Measurements from ENCODE around the gene SLC22A31.

SLC22A31 gene

DNA sequence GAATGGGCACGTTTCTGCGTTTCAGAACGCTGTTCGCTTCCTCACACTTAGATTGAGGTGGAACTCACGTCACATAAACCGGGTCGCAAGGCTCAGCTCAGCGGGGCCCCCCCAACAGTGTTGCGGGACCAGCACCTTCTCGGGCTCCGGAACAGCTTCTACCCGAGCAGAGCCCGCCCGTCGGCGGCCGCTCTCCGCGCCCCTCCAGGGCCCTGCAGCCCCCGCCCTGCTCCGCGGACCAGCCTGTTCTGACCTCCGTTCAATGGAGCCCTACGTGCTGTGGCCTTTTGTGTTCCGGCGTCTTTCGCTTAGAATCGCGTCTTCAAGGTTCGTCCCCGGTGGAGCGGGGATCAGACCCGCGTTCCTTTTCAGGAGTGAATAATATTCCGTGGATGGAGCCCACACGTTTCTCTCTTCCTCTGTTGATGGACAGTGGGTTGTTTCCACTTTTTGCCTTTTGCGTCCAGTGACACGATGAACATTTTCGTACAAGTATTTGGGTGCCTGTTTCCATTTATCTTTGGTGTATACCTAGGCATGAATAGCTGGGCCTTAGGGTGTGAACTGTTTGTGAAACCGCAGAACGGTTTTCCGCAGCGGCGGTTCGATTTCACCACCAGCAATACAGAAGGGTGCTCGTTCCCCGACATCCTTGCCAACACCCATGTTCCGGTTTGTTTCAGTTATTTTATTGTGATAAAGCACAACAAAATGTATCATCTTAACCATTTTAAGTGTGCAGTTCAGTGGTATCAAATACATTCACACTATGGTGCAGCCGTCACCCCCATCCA, 2.3 kb upstream of the SLC22A31 start:
- no peaks in the 10 kb centered on the region for H3K79me2 ChIP-seq (ENCODE audit: insufficient read depth, low read length)
- no peaks in the 10 kb centered on the region for H3K36me3 ChIP-seq (ENCODE audit: low read length)
- H2AFZ ChIP-seq (ENCODE audit: low read depth, low read length, severe bottlenecking), result no peak overlapping the region
- TF ChIP-seq, protein P1, sequence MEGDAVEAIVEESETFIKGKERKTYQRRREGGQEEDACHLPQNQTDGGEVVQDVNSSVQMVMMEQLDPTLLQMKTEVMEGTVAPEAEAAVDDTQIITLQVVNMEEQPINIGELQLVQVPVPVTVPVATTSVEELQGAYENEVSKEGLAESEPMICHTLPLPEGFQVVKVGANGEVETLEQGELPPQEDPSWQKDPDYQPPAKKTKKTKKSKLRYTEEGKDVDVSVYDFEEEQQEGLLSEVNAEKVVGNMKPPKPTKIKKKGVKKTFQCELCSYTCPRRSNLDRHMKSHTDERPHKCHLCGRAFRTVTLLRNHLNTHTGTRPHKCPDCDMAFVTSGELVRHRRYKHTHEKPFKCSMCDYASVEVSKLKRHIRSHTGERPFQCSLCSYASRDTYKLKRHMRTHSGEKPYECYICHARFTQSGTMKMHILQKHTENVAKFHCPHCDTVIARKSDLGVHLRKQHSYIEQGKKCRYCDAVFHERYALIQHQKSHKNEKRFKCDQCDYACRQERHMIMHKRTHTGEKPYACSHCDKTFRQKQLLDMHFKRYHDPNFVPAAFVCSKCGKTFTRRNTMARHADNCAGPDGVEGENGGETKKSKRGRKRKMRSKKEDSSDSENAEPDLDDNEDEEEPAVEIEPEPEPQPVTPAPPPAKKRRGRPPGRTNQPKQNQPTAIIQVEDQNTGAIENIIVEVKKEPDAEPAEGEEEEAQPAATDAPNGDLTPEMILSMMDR (IDR thresholded peaks at IDR 0.05; ENCODE audit: insufficient read depth, low read length, poor library complexity, severe bottlenecking), result no peak
- TF ChIP-seq EZH2phosphoT487 (conservative IDR thresholded peaks at IDR 0.05; ENCODE audit: low read length), result no peak
- no peaks in the 10 kb centered on the region for H3K9me2 ChIP-seq (replicated peaks; ENCODE audit: insufficient read depth, low read length)
- no peaks in the 10 kb centered on the region for H3F3A ChIP-seq (ENCODE audit: insufficient read depth)
- H4K20me1 ChIP-seq (ENCODE audit: low read depth, low read length), result no peaks in the 10 kb centered on the region
- H3K27me3 ChIP-seq (ENCODE audit: low read length), result no peaks in the 10 kb centered on the region
- H3K9me3 ChIP-seq (ENCODE audit: insufficient read depth, low read length), result no peaks in the 10 kb centered on the region
- H3K9ac ChIP-seq (ENCODE audit: low read length), result no peak overlapping the region
- no peak overlapping the region for H3K4me2 ChIP-seq (ENCODE audit: low read depth, low read length, poor library complexity, severe bottlenecking)
- no peak overlapping the region for H3K4me3 ChIP-seq (ENCODE audit: insufficient read depth, low read length, poor library complexity, severe bottlenecking)
- H3K27ac ChIP-seq (ENCODE audit: low read depth, low read length), result no peak overlapping the region

DNA sequence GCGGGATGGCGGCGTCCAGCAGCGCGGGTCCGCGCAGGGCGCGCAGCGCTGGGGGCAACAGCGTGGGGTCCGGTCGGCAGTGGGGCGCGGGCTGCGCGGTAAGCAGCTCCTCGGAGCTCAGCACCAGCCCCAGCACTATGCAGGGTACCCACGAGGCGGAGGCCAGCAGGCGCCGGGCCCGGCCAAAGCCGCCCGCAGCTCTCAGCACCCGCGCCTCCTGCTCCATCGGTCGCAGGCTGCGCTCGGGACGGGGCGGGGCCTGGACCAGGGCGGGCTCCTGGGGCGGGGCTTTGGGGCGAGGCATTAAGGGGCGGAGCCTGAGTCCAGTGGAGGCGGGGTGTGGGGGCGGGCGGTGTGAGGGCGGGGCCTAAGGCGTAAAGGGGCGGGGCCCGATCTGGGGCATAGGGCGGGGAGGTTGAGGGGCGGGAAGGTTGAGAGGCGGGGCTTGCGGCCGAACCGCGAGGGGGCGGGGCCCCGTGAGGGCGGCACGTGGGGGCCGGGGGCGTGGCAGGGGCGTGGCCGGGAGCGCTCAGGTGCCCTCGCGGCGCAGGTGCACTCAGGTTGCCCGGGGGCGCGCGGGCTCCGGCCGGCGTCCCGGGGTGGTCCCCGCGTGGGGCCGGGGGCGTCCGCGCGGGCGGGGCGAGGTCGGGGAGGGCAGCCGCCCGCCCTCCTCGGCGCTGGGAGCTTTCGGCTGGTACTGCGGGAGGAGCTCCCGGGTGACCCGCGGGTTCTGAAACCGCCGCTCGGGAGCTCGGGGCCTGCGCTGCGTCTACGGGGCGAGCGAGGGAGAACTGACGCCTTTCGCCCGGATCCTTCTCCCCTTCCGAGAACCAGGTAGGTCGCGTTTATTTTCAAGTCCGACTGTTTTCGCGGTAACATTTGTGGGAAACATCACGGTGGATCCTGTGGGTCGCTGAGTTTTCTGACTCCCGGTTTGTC, 1.4 kb upstream of the SLC22A31 start:
- no peaks in the 10 kb centered on the region for H3F3A ChIP-seq (ENCODE audit: insufficient read depth)
- TF ChIP-seq, protein P1 (IDR thresholded peaks at IDR 0.05; ENCODE audit: insufficient read depth, low read length, poor library complexity, severe bottlenecking), result no peak
- no peak overlapping the region for H2AFZ ChIP-seq (ENCODE audit: low read depth, low read length, severe bottlenecking)
- no peak overlapping the region for H3K27ac ChIP-seq (ENCODE audit: low read depth, low read length)
- H3K4me3 ChIP-seq (ENCODE audit: insufficient read depth, low read length, poor library complexity, severe bottlenecking), result no peak overlapping the region
- no peaks in the 10 kb centered on the region for H3K36me3 ChIP-seq (ENCODE audit: low read length)
- no peaks in the 10 kb centered on the region for H3K79me2 ChIP-seq (ENCODE audit: insufficient read depth, low read length)
- no peaks in the 10 kb centered on the region for H3K27me3 ChIP-seq (ENCODE audit: low read length)
- no peaks in the 10 kb centered on the region for H3K9me2 ChIP-seq (replicated peaks; ENCODE audit: insufficient read depth, low read length)
- H3K4me2 ChIP-seq (ENCODE audit: low read depth, low read length, poor library complexity, severe bottlenecking), result no peak overlapping the region
- H3K9ac ChIP-seq (ENCODE audit: low read length), result no peak overlapping the region
- no peaks in the 10 kb centered on the region for H4K20me1 ChIP-seq (ENCODE audit: low read depth, low read length)
- H3K9me3 ChIP-seq (ENCODE audit: insufficient read depth, low read length), result no peaks in the 10 kb centered on the region

DNA sequence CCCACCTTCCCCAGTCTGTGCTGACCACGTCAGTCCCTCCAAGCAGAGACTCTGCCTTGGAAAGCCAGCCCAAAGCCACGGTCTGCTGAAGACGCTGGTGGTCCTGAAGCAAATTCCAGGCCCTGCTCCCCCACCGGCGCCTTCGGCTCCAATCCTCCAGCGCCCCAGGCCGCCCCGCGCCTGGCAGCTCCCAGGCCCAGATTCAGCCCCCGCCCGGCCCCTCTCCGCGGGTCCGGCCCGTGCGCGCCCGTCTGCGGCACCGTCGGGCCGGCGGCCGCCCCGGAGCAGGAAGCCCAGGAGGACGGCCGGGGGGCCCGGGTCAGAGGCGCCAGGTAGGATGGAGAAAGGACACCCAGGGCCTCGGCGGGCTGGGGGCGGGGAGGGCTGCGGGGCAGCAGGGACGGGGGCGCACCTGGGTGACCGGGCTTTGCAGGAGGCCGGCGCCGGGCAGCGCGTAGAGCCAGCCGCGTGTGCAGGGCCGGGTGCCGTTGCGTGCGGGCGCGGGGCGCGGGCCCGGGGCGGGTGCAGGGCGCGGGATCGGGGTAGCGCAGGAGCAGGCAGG, 594 bp upstream of the SLC22A31 start:
- H3K27me3 ChIP-seq (ENCODE audit: low read length), result no peaks in the 10 kb centered on the region
- no peak overlapping the region for H3K4me2 ChIP-seq (ENCODE audit: low read depth, low read length, poor library complexity, severe bottlenecking)
- no peak for TF ChIP-seq EZH2phosphoT487 (conservative IDR thresholded peaks at IDR 0.05; ENCODE audit: low read length)
- TF ChIP-seq, protein P1 (IDR thresholded peaks at IDR 0.05; ENCODE audit: insufficient read depth, low read length, poor library complexity, severe bottlenecking), result no peak
- no peaks in the 10 kb centered on the region for H3K79me2 ChIP-seq (ENCODE audit: insufficient read depth, low read length)
- H3K4me3 ChIP-seq (ENCODE audit: insufficient read depth, low read length, poor library complexity, severe bottlenecking), result no peak overlapping the region
- no peaks in the 10 kb centered on the region for H4K20me1 ChIP-seq (ENCODE audit: low read depth, low read length)
- H2AFZ ChIP-seq (ENCODE audit: low read depth, low read length, severe bottlenecking), result no peak overlapping the region
- no peaks in the 10 kb centered on the region for H3K9me2 ChIP-seq (replicated peaks; ENCODE audit: insufficient read depth, low read length)
- H3K9ac ChIP-seq (ENCODE audit: low read length), result no peak overlapping the region
- H3K36me3 ChIP-seq (ENCODE audit: low read length), result no peaks in the 10 kb centered on the region
- H3K27ac ChIP-seq (ENCODE audit: low read depth, low read length), result no peak overlapping the region
- H3F3A ChIP-seq (ENCODE audit: insufficient read depth), result no peaks in the 10 kb centered on the region
- no peaks in the 10 kb centered on the region for H3K9me3 ChIP-seq (ENCODE audit: insufficient read depth, low read length)
